Liver (tissue), 9 donors: ENCODE measurements around the gene MSLN. TPM values are rescaled to one million over a fixed set of nuclear protein-coding genes. Genes with fewer than 3 reads are reported as not detected.

ENCODE experiments used
- DNase-seq: peaks from one replicate; pipeline ENCODE4 v3.0.0-alpha.2; 2017; ENCODE audit warnings: low spot score
- H3K27ac ChIP-seq, 2 donors: one replicate each; pipeline ENCODE4 v1.7.0; 2013; ENCODE audit warnings: inconsistent platforms in 2 of 2, low read length in 2 of 2, control low read depth in 1 of 2, low read depth in 1 of 2, mild to moderate bottlenecking in 1 of 2
- H3K27me3 ChIP-seq, 4 donors: one replicate each; pipeline versions ENCODE4 v1.6.1 to v1.7.0; 2013; ENCODE audit warnings: low read length in 3 of 4, inconsistent platforms in 1 of 4, mild to moderate bottlenecking in 1 of 4, moderate library complexity in 1 of 4; ENCODE audit not compliant: control insufficient read depth in 4 of 4, insufficient read depth in 4 of 4
- H3K36me3 ChIP-seq, 4 donors: one replicate each; pipeline versions ENCODE4 v1.6.1 to v1.7.0; 2013; ENCODE audit warnings: low read length in 3 of 4, mild to moderate bottlenecking in 3 of 4, low read depth in 1 of 4, moderate library complexity in 1 of 4; ENCODE audit not compliant: control insufficient read depth in 4 of 4, insufficient read depth in 3 of 4
- H3K4me1 ChIP-seq, 4 donors: one replicate each; pipeline versions ENCODE4 v1.6.1 to v1.7.0; 2013; ENCODE audit warnings: low read length in 3 of 4, mild to moderate bottlenecking in 3 of 4, moderate library complexity in 1 of 4; ENCODE audit not compliant: control insufficient read depth in 4 of 4, insufficient read depth in 4 of 4
- H3K4me3 ChIP-seq, 3 donors: one replicate each; pipeline versions ENCODE4 v1.6.1 to v1.7.0; 2013; ENCODE audit warnings: low read length in 3 of 3, control low read depth in 1 of 3, low read depth in 1 of 3, mild to moderate bottlenecking in 1 of 3
- H3K9ac ChIP-seq, 2 donors: one replicate each; pipeline ENCODE4 v1.7.0; 2013; ENCODE audit warnings: low read length in 2 of 2, mild to moderate bottlenecking in 2 of 2, moderate library complexity in 2 of 2, control low read depth in 1 of 2, low read depth in 1 of 2
- H3K9me3 ChIP-seq, 4 donors: one replicate each; pipeline versions ENCODE4 v1.6.1 to v1.7.0; 2013; ENCODE audit warnings: low read length in 3 of 4; ENCODE audit not compliant: control insufficient read depth in 4 of 4
- EGR1 ChIP-seq, 2 donors: IDR thresholded peaks; 2 replicates each; pipeline ENCODE4 v1.6.1; 2016 to 2018; ENCODE audit warnings: antibody characterized with exemption in 2 of 2, low read depth in 2 of 2
- FOXA1 ChIP-seq: IDR thresholded peaks from 2 replicates; pipeline ENCODE4 v1.6.1; 2016; ENCODE audit warnings: antibody characterized with exemption
- FOXA2 ChIP-seq: IDR thresholded peaks from 2 replicates; pipeline ENCODE4 v1.6.1; 2016; ENCODE audit warnings: antibody characterized with exemption
- GABPA ChIP-seq, 2 donors: IDR thresholded peaks in 1 of 2; conservative IDR thresholded peaks in 1 of 2; 2 replicates each; pipeline ENCODE4 v1.6.1; 2016; ENCODE audit warnings: antibody characterized with exemption in 2 of 2, mild to moderate bottlenecking in 1 of 2, moderate library complexity in 1 of 2
- HNF4A ChIP-seq, 2 donors: conservative IDR thresholded peaks; 2 replicates each; pipeline ENCODE4 v1.6.1; 2016; ENCODE audit warnings: antibody characterized with exemption in 2 of 2, mild to moderate bottlenecking in 2 of 2
- HNF4G ChIP-seq: IDR thresholded peaks from 2 replicates; pipeline ENCODE4 v1.6.1; 2016; ENCODE audit warnings: antibody characterized with exemption
- JUND ChIP-seq, 2 donors: IDR thresholded peaks; 2 replicates each; pipeline ENCODE4 v1.6.1; 2016; ENCODE audit warnings: antibody characterized with exemption in 2 of 2
- NR2F2 ChIP-seq: IDR thresholded peaks from 2 replicates; pipeline ENCODE4 v1.6.1; 2016; ENCODE audit warnings: antibody characterized with exemption
- RAD21 ChIP-seq, 2 donors: IDR thresholded peaks; 2 replicates each; pipeline ENCODE4 v1.6.1; 2016; ENCODE audit warnings: antibody characterized with exemption in 2 of 2, mild to moderate bottlenecking in 2 of 2
- RXRA ChIP-seq, 2 donors: IDR thresholded peaks; 2 replicates each; pipeline ENCODE4 v1.6.1; 2017 to 2018; ENCODE audit warnings: antibody characterized with exemption in 2 of 2, mild to moderate bottlenecking in 1 of 2
- SP1 ChIP-seq: IDR thresholded peaks from 2 replicates; pipeline ENCODE4 v1.6.1; 2018; ENCODE audit warnings: antibody characterized with exemption, mild to moderate bottlenecking
- TAF1 ChIP-seq: conservative IDR thresholded peaks from 2 replicates; pipeline ENCODE4 v1.6.1; 2016; ENCODE audit warnings: antibody characterized with exemption, mild to moderate bottlenecking
- YY1 ChIP-seq: IDR thresholded peaks from 2 replicates; pipeline ENCODE4 v1.6.1; 2016; ENCODE audit warnings: antibody characterized with exemption, mild to moderate bottlenecking
- WGBS: extraction: QIAGEN DNeasy Blood & Tissue Kit; methylation state at CpG from one replicate; pipeline ENCODE4 v1.1.7; 2013; 5-methylcytosine and 5-hydroxymethylcytosine counted together
- polyA plus RNA-seq, 2 donors: library from polyadenylated mRNA; stranded (reverse) in 1 of 2; unstranded in 1 of 2; fragments of 200-250 nt in 1 of 2; fragments of >200 nt in 1 of 2; fragmentation: Nextera tagmentation in 1 of 2; extraction: Ambion mirVana in 1 of 2; gene quantifications; one replicate each; pipeline versions ENCODE4 v1.2.1 to v1.2.3, GENCODE V29; 2013 to 2015
- total RNA-seq, 2 donors: library from RNA; depleted of rRNA; stranded (reverse); fragments of >200 nt; gene quantifications; one replicate each; pipeline ENCODE4 v1.2.3, GENCODE V29; 2014
- TF ChIP-seq, protein P1 (sequence below): IDR thresholded peaks from 2 replicates; pipeline ENCODE4 v1.6.1; 2016; ENCODE audit warnings: antibody characterized with exemption
- TF ChIP-seq, protein P2 (sequence below): IDR thresholded peaks from 2 replicates; pipeline ENCODE4 v1.6.1; 2016; ENCODE audit warnings: antibody characterized with exemption
- TF ChIP-seq, protein P3 (sequence below): IDR thresholded peaks from 2 replicates; pipeline ENCODE4 v1.6.1; 2016; ENCODE audit warnings: antibody characterized with exemption
- TF ChIP-seq, protein P4 (sequence below): fragments of 150-350 bp; IDR thresholded peaks from 2 replicates; pipeline ENCODE4 v1.5.1; 2017; ENCODE audit warnings: improper control_type of control experiment, low read depth, low read length; ENCODE audit not compliant: missing input control
- TF ChIP-seq, protein P5 (sequence below): IDR thresholded peaks from 2 replicates; pipeline ENCODE4 v1.6.1; 2016; ENCODE audit warnings: antibody characterized with exemption, mild to moderate bottlenecking
- donor health status: healthy.
- donor health status: healthy.
- donor health status: healthy.
- donor health status: healthy.
- donor health status: healthy.

The MSLN gene
- total and polyA plus RNA-seq, 4 donors, result 0.03 to 0.65 (median 0.08) TPM; not detected in 1

DNA sequence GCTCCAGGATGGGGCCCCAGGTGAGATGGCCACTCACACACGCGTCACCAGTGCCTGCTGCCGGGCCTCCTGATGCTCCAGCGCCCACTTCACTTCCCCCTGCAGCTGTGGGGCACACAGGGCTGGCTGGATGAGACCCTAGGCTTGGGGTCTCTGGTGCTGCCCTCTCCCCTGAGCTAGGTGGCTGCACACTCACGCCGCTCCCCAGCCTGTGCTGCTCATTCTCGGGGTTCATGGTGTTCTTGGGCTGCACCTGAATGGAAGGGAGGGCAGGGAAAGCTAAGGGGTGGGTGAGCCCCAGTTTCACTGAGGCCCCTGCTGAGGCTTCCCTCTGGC, 35.5 kb upstream of the MSLN start:
- Histone ChIP-seq H3K9ac (no peak overlapping the region), H3K4me1 (peaks cover 12 to 28% (median 28%) of the 10 kb centered on the region in 4 donors), H3K9me3 (no peaks in the 10 kb centered on the region), H3K4me3 (no peak overlapping the region), H3K36me3 (no peaks in the 10 kb centered on the region), H3K27me3 (peaks cover 0 to 2% (median 0%) of the 10 kb centered on the region in 4 donors), H3K27ac (no peak overlapping the region)
- TF ChIP-seq YY1 (no peak), TAF1 (no peak), HNF4G (no peak), FOXA1 (no peak), RAD21 (IDR thresholded peaks at IDR 0.05) (no peak), RXRA (IDR thresholded peaks at IDR 0.05) (no peak), JUND (IDR thresholded peaks at IDR 0.05) (no peak), GABPA (IDR thresholded peaks at IDR 0.05 in 1 of 2, conservative IDR thresholded peaks at IDR 0.05 in 1 of 2) (no peak), NR2F2 (no peak), EGR1 (IDR thresholded peaks at IDR 0.05; ENCODE audit: low read depth in 2 of 2) (no peak), SP1 (no peak), HNF4A (conservative IDR thresholded peaks at IDR 0.05) (no peak), FOXA2 (no peak)
- TF ChIP-seq, protein P1, sequence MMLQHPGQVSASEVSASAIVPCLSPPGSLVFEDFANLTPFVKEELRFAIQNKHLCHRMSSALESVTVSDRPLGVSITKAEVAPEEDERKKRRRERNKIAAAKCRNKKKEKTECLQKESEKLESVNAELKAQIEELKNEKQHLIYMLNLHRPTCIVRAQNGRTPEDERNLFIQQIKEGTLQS, result no peak
- TF ChIP-seq, protein P2, sequence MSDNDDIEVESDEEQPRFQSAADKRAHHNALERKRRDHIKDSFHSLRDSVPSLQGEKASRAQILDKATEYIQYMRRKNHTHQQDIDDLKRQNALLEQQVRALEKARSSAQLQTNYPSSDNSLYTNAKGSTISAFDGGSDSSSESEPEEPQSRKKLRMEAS, result no peak
- TF ChIP-seq, protein P3, sequence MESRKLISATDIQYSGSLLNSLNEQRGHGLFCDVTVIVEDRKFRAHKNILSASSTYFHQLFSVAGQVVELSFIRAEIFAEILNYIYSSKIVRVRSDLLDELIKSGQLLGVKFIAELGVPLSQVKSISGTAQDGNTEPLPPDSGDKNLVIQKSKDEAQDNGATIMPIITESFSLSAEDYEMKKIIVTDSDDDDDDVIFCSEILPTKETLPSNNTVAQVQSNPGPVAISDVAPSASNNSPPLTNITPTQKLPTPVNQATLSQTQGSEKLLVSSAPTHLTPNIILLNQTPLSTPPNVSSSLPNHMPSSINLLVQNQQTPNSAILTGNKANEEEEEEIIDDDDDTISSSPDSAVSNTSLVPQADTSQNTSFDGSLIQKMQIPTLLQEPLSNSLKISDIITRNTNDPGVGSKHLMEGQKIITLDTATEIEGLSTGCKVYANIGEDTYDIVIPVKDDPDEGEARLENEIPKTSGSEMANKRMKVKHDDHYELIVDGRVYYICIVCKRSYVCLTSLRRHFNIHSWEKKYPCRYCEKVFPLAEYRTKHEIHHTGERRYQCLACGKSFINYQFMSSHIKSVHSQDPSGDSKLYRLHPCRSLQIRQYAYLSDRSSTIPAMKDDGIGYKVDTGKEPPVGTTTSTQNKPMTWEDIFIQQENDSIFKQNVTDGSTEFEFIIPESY, result no peak
- TF ChIP-seq, protein P4, sequence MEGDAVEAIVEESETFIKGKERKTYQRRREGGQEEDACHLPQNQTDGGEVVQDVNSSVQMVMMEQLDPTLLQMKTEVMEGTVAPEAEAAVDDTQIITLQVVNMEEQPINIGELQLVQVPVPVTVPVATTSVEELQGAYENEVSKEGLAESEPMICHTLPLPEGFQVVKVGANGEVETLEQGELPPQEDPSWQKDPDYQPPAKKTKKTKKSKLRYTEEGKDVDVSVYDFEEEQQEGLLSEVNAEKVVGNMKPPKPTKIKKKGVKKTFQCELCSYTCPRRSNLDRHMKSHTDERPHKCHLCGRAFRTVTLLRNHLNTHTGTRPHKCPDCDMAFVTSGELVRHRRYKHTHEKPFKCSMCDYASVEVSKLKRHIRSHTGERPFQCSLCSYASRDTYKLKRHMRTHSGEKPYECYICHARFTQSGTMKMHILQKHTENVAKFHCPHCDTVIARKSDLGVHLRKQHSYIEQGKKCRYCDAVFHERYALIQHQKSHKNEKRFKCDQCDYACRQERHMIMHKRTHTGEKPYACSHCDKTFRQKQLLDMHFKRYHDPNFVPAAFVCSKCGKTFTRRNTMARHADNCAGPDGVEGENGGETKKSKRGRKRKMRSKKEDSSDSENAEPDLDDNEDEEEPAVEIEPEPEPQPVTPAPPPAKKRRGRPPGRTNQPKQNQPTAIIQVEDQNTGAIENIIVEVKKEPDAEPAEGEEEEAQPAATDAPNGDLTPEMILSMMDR, result no peak
- TF ChIP-seq, protein P5, sequence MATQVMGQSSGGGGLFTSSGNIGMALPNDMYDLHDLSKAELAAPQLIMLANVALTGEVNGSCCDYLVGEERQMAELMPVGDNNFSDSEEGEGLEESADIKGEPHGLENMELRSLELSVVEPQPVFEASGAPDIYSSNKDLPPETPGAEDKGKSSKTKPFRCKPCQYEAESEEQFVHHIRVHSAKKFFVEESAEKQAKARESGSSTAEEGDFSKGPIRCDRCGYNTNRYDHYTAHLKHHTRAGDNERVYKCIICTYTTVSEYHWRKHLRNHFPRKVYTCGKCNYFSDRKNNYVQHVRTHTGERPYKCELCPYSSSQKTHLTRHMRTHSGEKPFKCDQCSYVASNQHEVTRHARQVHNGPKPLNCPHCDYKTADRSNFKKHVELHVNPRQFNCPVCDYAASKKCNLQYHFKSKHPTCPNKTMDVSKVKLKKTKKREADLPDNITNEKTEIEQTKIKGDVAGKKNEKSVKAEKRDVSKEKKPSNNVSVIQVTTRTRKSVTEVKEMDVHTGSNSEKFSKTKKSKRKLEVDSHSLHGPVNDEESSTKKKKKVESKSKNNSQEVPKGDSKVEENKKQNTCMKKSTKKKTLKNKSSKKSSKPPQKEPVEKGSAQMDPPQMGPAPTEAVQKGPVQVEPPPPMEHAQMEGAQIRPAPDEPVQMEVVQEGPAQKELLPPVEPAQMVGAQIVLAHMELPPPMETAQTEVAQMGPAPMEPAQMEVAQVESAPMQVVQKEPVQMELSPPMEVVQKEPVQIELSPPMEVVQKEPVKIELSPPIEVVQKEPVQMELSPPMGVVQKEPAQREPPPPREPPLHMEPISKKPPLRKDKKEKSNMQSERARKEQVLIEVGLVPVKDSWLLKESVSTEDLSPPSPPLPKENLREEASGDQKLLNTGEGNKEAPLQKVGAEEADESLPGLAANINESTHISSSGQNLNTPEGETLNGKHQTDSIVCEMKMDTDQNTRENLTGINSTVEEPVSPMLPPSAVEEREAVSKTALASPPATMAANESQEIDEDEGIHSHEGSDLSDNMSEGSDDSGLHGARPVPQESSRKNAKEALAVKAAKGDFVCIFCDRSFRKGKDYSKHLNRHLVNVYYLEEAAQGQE, result no peak
- WGBS, result 81% methylated on average over 7 of the region's 7 CpGs
- no peak for DNase-seq
